Measurements from ENCODE around the gene FGD5.

GRCh38 chr3:14948609-14949038 is 129.9 kb downstream of the FGD5 start:
- TF ChIP-seq CTCF (conservative IDR thresholded peaks at IDR 0.05; ENCODE audit: low read depth, low read length): no peak
- TF ChIP-seq EZH2 (IDR thresholded peaks at IDR 0.05; ENCODE audit: borderline replicate concordance, low read depth, low read length, poor library complexity, severe bottlenecking): no peak

All from A673 (cell line).